Spleen (tissue), 11 donors: ENCODE measurements around the gene NSD2. TPM values are rescaled to one million over a fixed set of nuclear protein-coding genes. Genes with fewer than 3 reads are reported as not detected.

Source experiments
- DNase-seq: peaks from one replicate; pipeline ENCODE4 v3.0.0-alpha.2; 2020
- H3K27ac ChIP-seq, 8 donors: fragments of 200-600 bp; sonication (generic) in 7 of 8; 1 replicate in 4 of 8; 2 replicates in 4 of 8; pipeline versions ENCODE4 v1.5.0 to v1.8.0; 2016 to 2021; ENCODE audit warnings: inconsistent platforms in 4 of 8, mild to moderate bottlenecking in 4 of 8, moderate library complexity in 1 of 8
- H3K27me3 ChIP-seq, 7 donors: fragments of 200-600 bp; sonication (generic) in 6 of 7; replicated peaks in 1 of 7; 1 replicate in 4 of 7; 2 replicates in 3 of 7; pipeline versions ENCODE4 v1.5.0 to v1.8.0; 2016 to 2021; ENCODE audit warnings: inconsistent platforms in 3 of 7, mild to moderate bottlenecking in 1 of 7
- H3K36me3 ChIP-seq, 6 donors: fragments of 200-600 bp; sonication (generic) in 5 of 6; 1 replicate in 4 of 6; 2 replicates in 2 of 6; pipeline versions ENCODE4 v1.5.0 to v1.8.0; 2016 to 2021; ENCODE audit warnings: inconsistent platforms in 2 of 6
- H3K4me1 ChIP-seq, 6 donors: fragments of 200-600 bp; sonication (generic) in 5 of 6; 1 replicate in 3 of 6; 2 replicates in 3 of 6; pipeline versions ENCODE4 v1.5.0 to v1.8.0; 2016 to 2021; ENCODE audit warnings: inconsistent platforms in 3 of 6
- H3K4me3 ChIP-seq, 8 donors: fragments of 200-600 bp; sonication (generic) in 7 of 8; 1 replicate in 4 of 8; 2 replicates in 4 of 8; pipeline versions ENCODE4 v1.5.0 to v1.8.0; 2016 to 2021; ENCODE audit warnings: inconsistent platforms in 4 of 8, mild to moderate bottlenecking in 4 of 8, moderate library complexity in 2 of 8
- H3K9me3 ChIP-seq, 8 donors: fragments of 200-600 bp; sonication (generic) in 7 of 8; 1 replicate in 4 of 8; 2 replicates in 4 of 8; pipeline versions ENCODE4 v1.5.0 to v1.8.0; 2016 to 2021; ENCODE audit warnings: inconsistent platforms in 4 of 8
- POLR2A ChIP-seq, 3 donors: fragments of 450-650 bp; IDR thresholded peaks; one replicate each; pipeline ENCODE4 v1.5.1; 2017; ENCODE audit warnings: antibody characterized with exemption in 3 of 3, mild to moderate bottlenecking in 1 of 3
- POLR2AphosphoS5 ChIP-seq, 3 donors: sonication (generic); formaldehyde crosslinking; IDR thresholded peaks; one replicate each; pipeline ENCODE4 v1.5.1; 2017; ENCODE audit warnings: antibody characterized with exemption in 3 of 3
- WGBS, 5 donors: extraction: QIAGEN DNeasy Blood & Tissue Kit in 3 of 5; methylation state at CpG; one replicate each; pipeline versions ENCODE4 v1.1.5 to v1.1.7; 2013 to 2018; 5-methylcytosine and 5-hydroxymethylcytosine counted together
- intact Hi-C: fragments of 100-400 bp; cut with DNase I; formaldehyde crosslinking; loops from one replicate; pipeline ENCODE4 v1.15.0; 2023; ENCODE audit warnings: low total_unique reads
- polyA plus RNA-seq, 3 donors: library from polyadenylated mRNA; stranded (reverse); fragments of 200-250 nt; gene quantifications; one replicate each; pipeline ENCODE4 v1.2.1, GENCODE V29; 2013
- total RNA-seq, 7 donors: library from RNA; depleted of rRNA in 3 of 7; stranded (reverse); fragments of >200 nt in 3 of 7; fragmentation: NEBNext Ultra II Directional in 4 of 7; extraction: Animal tissue kit (Norgen Biotek cat#: 25700) in 4 of 7; gene quantifications; one replicate each; pipeline versions ENCODE4 v1.1.0 to v1.2.1, GENCODE V29; 2016 to 2021
- TF ChIP-seq, protein P1 (sequence below), 11 experiments: fragments of 200-600 bp in 7 of 11; fragments of 450-650 bp in 4 of 11; sonication (generic) in 4 of 11; IDR thresholded peaks in 8 of 11; conservative IDR thresholded peaks in 3 of 11; 1 replicate in 7 of 11; 2 replicates in 4 of 11; pipeline versions ENCODE4 v1.4.0 to v1.8.0; 2016 to 2021; ENCODE audit warnings: antibody characterized with exemption in 11 of 11, inconsistent platforms in 4 of 11, mild to moderate bottlenecking in 1 of 11
- donor health status: healthy with polysubstance abuse.
- donor health status: DM: no; HTN: no; CAD: no; lungs with moderate emphysema.
- donor health status: DM: no; HTN: no; CAD: no.
- donor health status: Bipolar disorder and iron deficiency.
- donor health status: healthy.
- donor health status: DM: no; HTN: no; CAD: no.
- donor health status: DM: yes; HTN: yes; CAD: no.

NSD2 gene
- total and polyA plus RNA-seq, 10 donors = 7.1 to 58.9 (median 47.8) TPM

- 92 to 95% (median 94%) methylated on average over 12 of the region's 12 CpGs for WGBS, 5 donors
- H3K36me3 ChIP-seq = peaks cover 0 to 100% (median 68%) of the 10 kb centered on the region in 6 donors
- no peak overlapping the region for H3K27ac ChIP-seq
- no peak overlapping the region for H3K4me3 ChIP-seq
- H3K9me3 ChIP-seq = no peaks in the 10 kb centered on the region
- no peaks in the 10 kb centered on the region for H3K4me1 ChIP-seq
- TF ChIP-seq, protein P1, sequence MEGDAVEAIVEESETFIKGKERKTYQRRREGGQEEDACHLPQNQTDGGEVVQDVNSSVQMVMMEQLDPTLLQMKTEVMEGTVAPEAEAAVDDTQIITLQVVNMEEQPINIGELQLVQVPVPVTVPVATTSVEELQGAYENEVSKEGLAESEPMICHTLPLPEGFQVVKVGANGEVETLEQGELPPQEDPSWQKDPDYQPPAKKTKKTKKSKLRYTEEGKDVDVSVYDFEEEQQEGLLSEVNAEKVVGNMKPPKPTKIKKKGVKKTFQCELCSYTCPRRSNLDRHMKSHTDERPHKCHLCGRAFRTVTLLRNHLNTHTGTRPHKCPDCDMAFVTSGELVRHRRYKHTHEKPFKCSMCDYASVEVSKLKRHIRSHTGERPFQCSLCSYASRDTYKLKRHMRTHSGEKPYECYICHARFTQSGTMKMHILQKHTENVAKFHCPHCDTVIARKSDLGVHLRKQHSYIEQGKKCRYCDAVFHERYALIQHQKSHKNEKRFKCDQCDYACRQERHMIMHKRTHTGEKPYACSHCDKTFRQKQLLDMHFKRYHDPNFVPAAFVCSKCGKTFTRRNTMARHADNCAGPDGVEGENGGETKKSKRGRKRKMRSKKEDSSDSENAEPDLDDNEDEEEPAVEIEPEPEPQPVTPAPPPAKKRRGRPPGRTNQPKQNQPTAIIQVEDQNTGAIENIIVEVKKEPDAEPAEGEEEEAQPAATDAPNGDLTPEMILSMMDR (IDR thresholded peaks at IDR 0.05 in 8 of 11, conservative IDR thresholded peaks at IDR 0.05 in 3 of 11) = no peak
- TF ChIP-seq POLR2A (IDR thresholded peaks at IDR 0.05) (no peak), POLR2AphosphoS5 (IDR thresholded peaks at IDR 0.05) (no peak)
- no peaks in the 10 kb centered on the region for H3K27me3 ChIP-seq
- intact Hi-C loops = no loop called here
- DNase-seq = peak; percentile 16
Measured at GRCh38 chr4:1956631-1957030, 85.4 kb downstream of the NSD2 start.

DNA sequence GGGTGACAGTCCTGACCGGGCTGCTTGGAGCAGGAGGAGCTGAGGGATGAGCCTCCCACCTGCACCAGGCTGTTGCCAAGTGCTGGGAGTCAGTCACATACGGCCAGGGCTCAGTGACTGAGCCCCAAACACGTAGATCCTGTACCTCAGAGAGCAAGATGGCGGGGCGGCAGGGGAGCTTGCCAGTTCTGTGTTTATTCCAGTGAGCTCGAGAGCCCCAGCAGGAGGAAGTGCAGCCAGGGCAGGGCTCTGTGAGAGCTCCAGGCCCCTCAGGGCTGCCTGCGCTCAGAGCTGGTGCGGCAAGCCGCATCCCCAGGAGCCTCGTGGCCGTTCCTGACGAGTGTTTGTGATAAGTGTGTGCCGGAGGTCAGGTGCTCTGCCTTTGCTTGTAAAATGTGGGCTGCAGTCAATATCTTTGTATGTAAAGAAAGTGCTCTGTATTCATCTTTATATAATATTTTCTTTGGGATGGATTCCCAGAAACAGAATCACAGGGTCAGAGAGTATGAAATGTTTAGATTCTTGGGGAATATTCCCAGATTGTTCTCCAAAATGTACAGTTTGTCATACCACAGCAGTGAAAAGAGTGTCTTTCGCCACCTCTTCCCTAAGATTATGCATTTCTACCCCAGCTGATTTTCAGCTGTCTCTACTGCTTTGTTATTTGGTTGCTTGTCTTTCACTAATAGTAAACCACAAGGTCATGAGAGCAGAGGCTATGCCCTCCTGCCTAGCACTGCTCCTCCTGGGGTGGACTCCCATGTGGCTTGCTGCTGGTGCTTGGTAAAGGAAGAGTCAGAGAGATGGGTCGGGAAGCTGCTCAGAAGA lies 87.3 kb downstream of the NSD2 start:
- no peak for DNase-seq
- peaks cover 0 to 100% (median 66%) of the 10 kb centered on the region in 6 donors for H3K36me3 ChIP-seq
- H3K27ac ChIP-seq = no peak overlapping the region
- WGBS, 5 donors = 92 to 96% (median 96%) methylated on average over 13 to 15 of the region's 15 CpGs
- intact Hi-C loops = no loop called here
- no peaks in the 10 kb centered on the region for H3K27me3 ChIP-seq
- no peak overlapping the region for H3K4me3 ChIP-seq
- no peaks in the 10 kb centered on the region for H3K9me3 ChIP-seq
- no peaks in the 10 kb centered on the region for H3K4me1 ChIP-seq
- no peak for TF ChIP-seq POLR2A (IDR thresholded peaks at IDR 0.05)
- no peak for TF ChIP-seq POLR2AphosphoS5 (IDR thresholded peaks at IDR 0.05)
- TF ChIP-seq, protein P1 (IDR thresholded peaks at IDR 0.05 in 8 of 11, conservative IDR thresholded peaks at IDR 0.05 in 3 of 11) = no peak

DNA sequence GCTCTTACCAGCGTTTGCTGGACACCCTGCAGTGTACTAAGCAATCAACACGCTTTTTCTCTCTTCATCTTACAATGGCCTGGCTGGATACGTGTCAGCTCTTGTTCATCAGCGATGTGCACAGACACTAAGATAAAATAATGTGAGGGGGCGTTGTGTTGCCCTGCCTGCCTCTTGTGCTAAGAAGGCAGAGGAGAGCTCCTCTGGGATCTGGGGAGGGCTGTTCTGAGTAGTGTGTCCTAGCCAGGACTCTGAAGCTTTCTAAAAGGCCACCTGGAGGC lies 87.9 kb downstream of the NSD2 start:
- no peaks in the 10 kb centered on the region for H3K9me3 ChIP-seq
- intact Hi-C loops = no loop called here
- no peak for DNase-seq
- peaks cover 0 to 100% (median 64%) of the 10 kb centered on the region in 6 donors for H3K36me3 ChIP-seq
- 95 to 97% (median 96%) methylated on average over 5 of the region's 5 CpGs for WGBS, 5 donors
- no peaks in the 10 kb centered on the region for H3K4me1 ChIP-seq
- TF ChIP-seq, protein P1 (IDR thresholded peaks at IDR 0.05 in 8 of 11, conservative IDR thresholded peaks at IDR 0.05 in 3 of 11) = no peak
- TF ChIP-seq POLR2A (IDR thresholded peaks at IDR 0.05) (no peak), POLR2AphosphoS5 (IDR thresholded peaks at IDR 0.05) (no peak)
- H3K27ac ChIP-seq = no peak overlapping the region
- no peak overlapping the region for H3K4me3 ChIP-seq
- H3K27me3 ChIP-seq = no peaks in the 10 kb centered on the region

GRCh38 chr4:1960170-1960825 lies 89.1 kb downstream of the NSD2 start:
- no peak for DNase-seq
- intact Hi-C loops = no loop called here
- H3K36me3 ChIP-seq = peaks cover 0 to 100% (median 56%) of the 10 kb centered on the region in 6 donors
- no peaks in the 10 kb centered on the region for H3K9me3 ChIP-seq
- no peaks in the 10 kb centered on the region for H3K27me3 ChIP-seq
- TF ChIP-seq POLR2AphosphoS5 (IDR thresholded peaks at IDR 0.05) = no peak
- TF ChIP-seq, protein P1 (IDR thresholded peaks at IDR 0.05 in 8 of 11, conservative IDR thresholded peaks at IDR 0.05 in 3 of 11) = no peak
- no peak for TF ChIP-seq POLR2A (IDR thresholded peaks at IDR 0.05)
- no peaks in the 10 kb centered on the region for H3K4me1 ChIP-seq
- WGBS, 5 donors = 67 to 85% (median 71%) methylated on average over 6 to 7 of the region's 7 CpGs
- no peak overlapping the region for H3K27ac ChIP-seq
- H3K4me3 ChIP-seq = no peak overlapping the region
